Measurements from ENCODE around the gene LAMC1. TPM values are rescaled to one million over a fixed set of nuclear protein-coding genes. Genes with fewer than 3 reads are reported as not detected.
A peak's percentile ranks its signal among the peaks of the same experiment; 100 is the strongest.

The LAMC1 gene
- total and polyA plus RNA-seq, 2 experiments from 2014 or later: 185 to 686 TPM

DNA sequence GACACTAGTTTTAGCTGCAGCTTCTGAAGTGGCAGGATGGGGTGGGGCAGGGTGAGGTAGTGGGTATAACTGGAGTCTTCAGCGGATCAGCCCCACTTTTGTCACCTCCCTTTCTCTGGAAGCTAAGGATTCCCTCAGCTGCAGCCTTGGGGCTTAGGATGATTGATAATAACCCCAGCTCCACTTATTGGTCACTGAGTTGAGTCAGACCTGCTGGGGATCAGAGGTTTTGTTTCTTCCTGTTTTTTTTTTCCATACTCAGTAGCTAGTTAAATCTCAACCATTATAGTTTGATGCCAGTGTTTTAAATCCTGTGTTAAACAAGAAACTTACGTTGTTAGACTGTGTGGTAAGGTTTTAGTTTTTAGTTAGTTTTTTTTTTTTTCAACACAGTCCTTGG is 57.2 kb downstream of the LAMC1 start:
- H3K4me2 ChIP-seq (ENCODE audit: unreplicated experiment): peak overlapping the region; percentile 26
- H3K4me3 ChIP-seq: no peak overlapping the region
- peaks cover 43% of the 10 kb centered on the region for H3F3A ChIP-seq (ENCODE audit: insufficient read depth)
- H3K4me1 ChIP-seq (ENCODE audit: insufficient read depth): peaks cover 63% of the 10 kb centered on the region
- 28 to 33% methylated on average over 2 of the region's 2 CpGs for WGBS, 2 experiments (ENCODE audit: low coverage in 1 of 2, low lambda C conversion rate in 2 of 2, missing lambda C conversion rate in 2 of 2)
- H4K20me1 ChIP-seq (ENCODE audit: insufficient read depth): peaks cover 25% of the 10 kb centered on the region
- H3K27ac ChIP-seq: peak overlapping the region; percentile 56
- no peaks in the 10 kb centered on the region for H3K9me3 ChIP-seq (ENCODE audit: low read depth)
- H3K27me3 ChIP-seq (replicated peaks; ENCODE audit: insufficient read depth): no peaks in the 10 kb centered on the region
- H3K9me2 ChIP-seq (ENCODE audit: insufficient read depth): no peaks in the 10 kb centered on the region
- no peak overlapping the region for H2AFZ ChIP-seq
- peaks cover 100% of the 10 kb centered on the region for H3K79me2 ChIP-seq (ENCODE audit: insufficient read depth)
- in situ Hi-C loops (cut with MboI): no loop called here
- peak; percentile 78 for DNase-seq
- H3K36me3 ChIP-seq (ENCODE audit: low read depth): no peaks in the 10 kb centered on the region
- peak overlapping the region; percentile 12; the same call in 1 of the 2 replicates for H3K9ac ChIP-seq
- TF ChIP-seq EZH2phosphoT487 (IDR thresholded peaks at IDR 0.05; ENCODE audit: insufficient read depth, low read depth): no peak
- TF ChIP-seq EZH2 (IDR thresholded peaks at IDR 0.05; ENCODE audit: insufficient read depth, poor library complexity, severe bottlenecking): no peak

DNA sequence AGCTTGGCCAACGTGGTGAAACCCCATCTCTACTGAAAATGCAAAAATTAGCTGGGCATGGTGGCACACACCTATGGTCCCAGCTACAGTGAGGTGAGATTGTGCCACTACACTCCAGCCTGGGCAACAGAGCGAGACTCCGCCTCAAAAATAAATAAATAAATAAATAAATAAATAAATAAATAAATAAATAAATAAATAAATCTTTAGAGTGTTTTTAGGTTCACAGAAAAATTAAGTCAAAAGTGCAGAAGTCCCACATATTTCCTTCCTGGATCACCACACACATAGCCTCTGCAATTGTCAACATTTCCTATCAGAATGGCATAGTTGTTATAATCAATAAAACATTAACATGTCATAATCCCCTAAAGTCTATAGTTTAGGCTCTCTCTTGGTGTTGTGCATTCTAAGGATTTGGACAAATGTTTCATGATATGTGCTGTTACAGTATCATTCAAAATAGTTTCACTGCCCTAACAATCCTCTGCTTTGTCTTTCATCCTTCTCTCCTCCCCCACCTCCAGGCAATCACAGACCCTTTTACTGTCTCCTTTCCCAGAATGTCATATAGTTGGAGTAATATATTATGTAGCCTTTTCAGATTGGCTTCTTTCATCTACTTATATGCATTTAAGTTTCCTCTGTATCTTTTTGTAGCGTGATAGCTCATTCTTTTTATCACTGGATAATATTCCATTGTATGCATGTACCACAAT is 58.3 kb downstream of the LAMC1 start:
- TF ChIP-seq EZH2phosphoT487 (IDR thresholded peaks at IDR 0.05; ENCODE audit: insufficient read depth, low read depth) (no peak), EZH2 (IDR thresholded peaks at IDR 0.05; ENCODE audit: insufficient read depth, poor library complexity, severe bottlenecking) (no peak)
- Histone ChIP-seq H3K4me2 (ENCODE audit: unreplicated experiment) (no peak overlapping the region), H3K27me3 (replicated peaks; ENCODE audit: insufficient read depth) (no peaks in the 10 kb centered on the region), H3F3A (ENCODE audit: insufficient read depth) (peaks cover 33% of the 10 kb centered on the region), H3K9me3 (ENCODE audit: low read depth) (no peaks in the 10 kb centered on the region), H2AFZ (no peak overlapping the region), H3K79me2 (ENCODE audit: insufficient read depth) (peaks cover 100% of the 10 kb centered on the region), H4K20me1 (ENCODE audit: insufficient read depth) (peaks cover 18% of the 10 kb centered on the region), H3K4me1 (ENCODE audit: insufficient read depth) (peaks cover 55% of the 10 kb centered on the region), H3K27ac (no peak overlapping the region), H3K9ac (no peak overlapping the region), H3K4me3 (no peak overlapping the region), H3K36me3 (ENCODE audit: low read depth) (no peaks in the 10 kb centered on the region), H3K9me2 (ENCODE audit: insufficient read depth) (no peaks in the 10 kb centered on the region)
- 95 to 98% methylated on average over 4 of the region's 4 CpGs for WGBS, 2 experiments (ENCODE audit: low coverage in 1 of 2, low lambda C conversion rate in 2 of 2, missing lambda C conversion rate in 2 of 2)
- in situ Hi-C loops (cut with MboI): no loop called here
- no peak for DNase-seq

DNA sequence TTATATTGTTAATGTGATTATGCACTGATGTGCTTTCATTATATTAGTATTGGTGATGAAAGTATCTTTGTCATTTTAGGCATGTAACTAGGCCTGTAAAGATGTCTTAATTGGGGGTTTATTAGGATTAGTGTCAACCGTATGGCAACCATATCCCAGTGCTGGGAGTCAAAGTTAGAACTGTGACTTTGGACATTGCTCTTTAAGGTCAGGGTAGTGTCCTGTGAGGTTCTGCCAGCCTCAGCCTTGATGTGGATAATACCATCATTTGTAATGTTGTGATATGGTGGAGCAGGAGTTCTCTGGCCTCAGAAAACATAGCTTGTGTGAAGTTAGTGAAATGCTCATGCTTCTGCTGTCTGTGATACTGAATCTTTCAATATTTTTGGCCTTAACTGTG is 59.4 kb downstream of the LAMC1 start:
- WGBS, 2 experiments (ENCODE audit: low coverage in 1 of 2, low lambda C conversion rate in 2 of 2, missing lambda C conversion rate in 2 of 2): 96 to 100% methylated on average over 1 of the region's 1 CpG
- H2AFZ ChIP-seq: no peak overlapping the region
- no peak for DNase-seq
- H4K20me1 ChIP-seq (ENCODE audit: insufficient read depth): peaks cover 11% of the 10 kb centered on the region
- H3K36me3 ChIP-seq (ENCODE audit: low read depth): no peaks in the 10 kb centered on the region
- no peak overlapping the region for H3K9ac ChIP-seq
- H3K4me1 ChIP-seq (ENCODE audit: insufficient read depth): peaks cover 51% of the 10 kb centered on the region
- no peaks in the 10 kb centered on the region for H3K9me3 ChIP-seq (ENCODE audit: low read depth)
- TF ChIP-seq EZH2 (IDR thresholded peaks at IDR 0.05; ENCODE audit: insufficient read depth, poor library complexity, severe bottlenecking) (no peak), EZH2phosphoT487 (IDR thresholded peaks at IDR 0.05; ENCODE audit: insufficient read depth, low read depth) (no peak)
- H3K9me2 ChIP-seq (ENCODE audit: insufficient read depth): no peaks in the 10 kb centered on the region
- in situ Hi-C loops (cut with MboI): no loop called here
- H3F3A ChIP-seq (ENCODE audit: insufficient read depth): peaks cover 34% of the 10 kb centered on the region
- H3K27ac ChIP-seq: no peak overlapping the region
- H3K27me3 ChIP-seq (replicated peaks; ENCODE audit: insufficient read depth): no peaks in the 10 kb centered on the region
- H3K4me3 ChIP-seq: no peak overlapping the region
- peaks cover 100% of the 10 kb centered on the region for H3K79me2 ChIP-seq (ENCODE audit: insufficient read depth)
- H3K4me2 ChIP-seq (ENCODE audit: unreplicated experiment): no peak overlapping the region

DNA sequence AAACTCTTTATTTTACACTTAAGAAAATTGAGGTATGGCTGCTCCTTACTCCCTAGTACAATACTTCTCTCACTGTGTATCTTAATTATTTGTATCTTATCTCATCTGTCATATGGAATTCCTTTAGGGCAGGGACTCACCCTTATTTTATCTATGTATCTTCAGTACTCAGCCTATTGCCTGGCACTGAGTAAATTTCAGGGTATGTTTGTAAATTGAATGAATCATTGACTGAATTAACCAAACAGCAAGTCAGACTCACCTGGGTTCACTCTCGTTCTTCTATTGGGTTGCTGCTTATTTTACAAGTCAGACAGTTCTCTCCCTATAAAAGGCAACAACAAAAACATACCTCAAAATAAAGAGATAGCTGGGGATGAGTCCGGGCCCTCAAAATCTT is 63.8 kb downstream of the LAMC1 start:
- in situ Hi-C loops (cut with MboI): no loop called here
- Histone ChIP-seq H3K9me2 (ENCODE audit: insufficient read depth) (no peaks in the 10 kb centered on the region), H3K4me3 (no peak overlapping the region), H2AFZ (no peak overlapping the region), H3K4me2 (ENCODE audit: unreplicated experiment) (no peak overlapping the region), H3K27me3 (replicated peaks; ENCODE audit: insufficient read depth) (no peaks in the 10 kb centered on the region), H3K9ac (no peak overlapping the region), H3K27ac (0 out of 2 replicates have a peak overlapping the region, but pooled peaks have one; percentile 1), H4K20me1 (ENCODE audit: insufficient read depth) (peaks cover 27% of the 10 kb centered on the region), H3F3A (ENCODE audit: insufficient read depth) (peaks cover 59% of the 10 kb centered on the region), H3K36me3 (ENCODE audit: low read depth) (peaks cover 4% of the 10 kb centered on the region; the same call in 1 of the 2 replicates), H3K79me2 (ENCODE audit: insufficient read depth) (peaks cover 100% of the 10 kb centered on the region), H3K9me3 (ENCODE audit: low read depth) (no peaks in the 10 kb centered on the region), H3K4me1 (ENCODE audit: insufficient read depth) (peaks cover 56% of the 10 kb centered on the region)
- TF ChIP-seq EZH2phosphoT487 (IDR thresholded peaks at IDR 0.05; ENCODE audit: insufficient read depth, low read depth) (no peak), EZH2 (IDR thresholded peaks at IDR 0.05; ENCODE audit: insufficient read depth, poor library complexity, severe bottlenecking) (no peak)
- DNase-seq: no peak
- 98% methylated on average over 2 of the region's 2 CpGs for WGBS, 2 experiments (ENCODE audit: low coverage in 1 of 2, low lambda C conversion rate in 2 of 2, missing lambda C conversion rate in 2 of 2)
